Measurements from ENCODE around the gene GABRA4.

The GABRA4 gene

DNA sequence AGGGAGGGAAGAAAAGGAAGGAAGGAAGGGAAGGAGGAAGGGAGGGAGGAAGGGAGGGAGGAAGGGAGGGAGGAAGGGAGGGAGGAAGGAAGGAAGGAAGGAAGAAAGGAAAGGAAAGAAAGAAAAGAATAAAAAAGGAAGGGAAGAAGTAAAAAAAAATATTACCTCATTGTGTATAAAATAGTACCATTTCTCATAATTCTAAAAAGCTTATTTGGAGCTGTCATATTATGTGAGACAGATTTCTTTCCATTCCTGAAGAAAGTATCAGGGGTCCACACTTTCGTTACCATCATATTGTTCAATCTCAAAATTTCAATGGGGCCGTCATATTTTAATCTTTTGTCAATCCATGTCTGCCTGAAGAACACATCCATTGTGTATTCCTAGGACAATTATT, 16.1 kb downstream of the GABRA4 start:
- DNase-seq, result no peak

DNA sequence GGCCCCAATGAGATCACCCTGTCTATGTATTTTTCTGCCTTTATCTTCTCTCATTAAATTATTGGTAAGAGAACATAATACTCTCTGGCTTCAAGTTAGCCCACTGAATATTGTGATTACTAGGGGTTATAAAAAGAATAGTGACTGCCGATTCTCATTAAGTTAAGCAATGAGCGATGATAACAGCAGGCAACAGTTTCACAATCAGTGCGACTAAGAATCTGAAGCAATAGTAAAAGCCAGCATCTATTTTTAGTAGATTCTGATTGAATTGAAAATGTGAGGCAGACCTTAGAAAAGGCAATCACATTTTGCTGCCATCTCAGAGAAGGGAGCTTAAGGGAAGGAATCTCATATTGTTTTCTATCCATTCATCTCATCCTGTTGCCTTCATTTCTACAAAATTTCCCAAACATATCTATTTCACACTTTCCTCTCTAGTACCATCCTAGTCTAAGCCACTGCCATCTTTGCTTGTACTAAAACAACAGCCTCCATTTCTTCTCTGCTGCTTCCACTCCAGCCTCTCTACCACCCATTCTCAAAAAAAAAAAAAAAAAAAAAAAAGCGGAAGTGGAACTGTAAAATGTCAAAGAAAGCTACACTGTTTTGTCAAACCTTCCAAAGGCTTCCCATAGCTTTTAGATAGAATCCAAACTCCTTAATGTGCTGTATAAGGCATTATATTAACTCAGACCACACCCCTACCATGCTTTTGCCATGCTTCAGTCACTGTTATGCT, 17.4 kb downstream of the GABRA4 start:
- DNase-seq, result no peak

DNA sequence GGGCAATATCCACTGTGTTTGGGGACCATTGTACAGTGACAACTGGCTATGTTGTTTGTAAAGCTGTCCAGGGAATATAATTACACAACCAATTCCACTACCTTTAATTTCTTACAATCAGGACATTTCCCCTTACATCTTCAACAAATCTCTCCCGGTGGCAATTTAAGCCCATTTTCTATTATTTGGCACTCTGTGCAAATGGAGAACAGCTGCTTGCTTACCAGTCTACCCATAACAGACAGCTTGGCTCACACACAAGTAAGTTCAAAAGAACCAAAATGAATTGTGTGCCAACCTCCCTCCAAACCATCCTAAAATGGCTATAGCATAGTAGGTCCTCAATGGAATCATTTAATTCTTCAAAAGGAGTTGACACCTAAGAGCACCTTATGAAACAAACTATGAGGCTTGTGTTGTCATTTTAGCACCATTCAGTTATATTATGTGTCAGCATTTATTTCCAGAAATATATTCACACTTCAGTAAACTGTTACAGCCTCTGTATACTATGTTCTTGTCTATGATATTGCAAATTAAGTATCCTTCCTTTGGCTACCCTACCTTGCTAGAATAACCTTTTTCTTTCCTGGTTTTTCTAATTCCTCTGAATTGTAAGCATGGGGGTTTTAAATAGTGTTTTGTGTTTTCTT, 18.4 kb downstream of the GABRA4 start:
- no peak for DNase-seq

DNA sequence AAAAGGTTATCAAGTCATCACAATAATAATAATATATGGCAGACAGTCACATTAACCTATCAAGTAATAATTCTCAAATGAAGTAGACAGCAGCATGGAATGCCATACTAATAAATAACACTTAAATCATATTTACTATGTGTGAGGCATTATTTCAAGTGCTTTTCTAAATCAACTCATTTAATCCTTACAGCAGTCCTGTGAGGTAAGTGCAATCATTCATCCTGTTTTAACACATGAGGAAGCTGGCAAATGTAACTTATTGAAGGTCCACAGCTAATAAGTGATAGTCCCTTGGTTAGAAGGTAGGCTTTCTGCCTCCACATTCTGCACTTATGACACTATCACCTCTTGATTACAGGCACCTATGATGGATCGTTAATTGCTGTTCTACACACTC, 24.5 kb downstream of the GABRA4 start:
- no peak for DNase-seq

DNA sequence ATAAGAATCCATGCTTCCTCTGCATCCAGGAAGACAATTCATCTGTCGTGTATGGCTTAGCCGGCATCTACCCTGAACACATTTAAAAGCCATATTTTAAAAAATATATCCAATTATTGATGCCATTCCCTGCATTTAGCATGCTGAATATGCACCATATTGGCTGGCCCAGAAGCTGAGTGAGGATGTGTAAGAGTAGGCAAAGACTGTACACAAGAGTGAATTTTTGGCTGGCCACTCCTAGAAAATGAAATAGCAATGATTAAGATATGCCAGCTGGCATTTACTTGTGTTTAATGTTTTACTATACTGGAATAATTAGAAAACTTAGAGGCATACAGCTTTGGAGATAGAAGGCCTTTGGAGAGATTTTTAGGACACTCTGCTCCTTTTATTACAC, 25.8 kb downstream of the GABRA4 start:
- no peak for DNase-seq

DNA sequence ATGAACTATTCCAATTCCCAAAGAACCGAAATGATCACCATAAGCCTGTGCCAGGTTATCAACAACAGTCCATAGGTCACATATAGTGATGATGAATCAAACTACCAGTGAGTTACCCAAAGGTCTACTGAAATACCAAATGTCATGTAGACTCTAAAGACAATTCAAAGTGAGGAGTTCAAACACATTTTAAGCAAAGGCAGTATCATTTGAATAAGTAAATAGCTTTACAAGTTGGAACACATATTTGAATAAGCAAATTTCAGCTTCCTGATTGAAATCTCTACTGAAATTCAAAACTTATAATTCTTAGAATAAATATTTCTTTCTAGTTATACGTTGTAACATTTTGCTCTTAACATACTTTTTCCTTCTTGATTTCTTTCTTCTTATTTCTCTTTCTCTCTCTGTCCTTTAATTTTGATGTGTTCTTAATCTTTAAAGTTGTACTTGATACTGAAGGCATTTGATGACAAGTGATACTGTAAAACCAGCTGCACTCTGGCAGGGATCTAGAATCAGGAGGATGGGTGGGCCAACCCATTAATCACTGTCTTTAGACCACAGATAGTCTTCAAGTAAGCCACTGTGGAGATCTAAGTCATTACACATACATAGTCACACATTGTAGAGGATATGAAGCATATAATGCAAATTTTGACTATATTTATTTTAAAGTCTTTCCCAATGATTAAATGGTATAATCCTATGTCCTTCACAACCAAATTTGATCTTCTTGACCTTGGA, 34.5 kb downstream of the GABRA4 start:
- no peak for DNase-seq

DNA sequence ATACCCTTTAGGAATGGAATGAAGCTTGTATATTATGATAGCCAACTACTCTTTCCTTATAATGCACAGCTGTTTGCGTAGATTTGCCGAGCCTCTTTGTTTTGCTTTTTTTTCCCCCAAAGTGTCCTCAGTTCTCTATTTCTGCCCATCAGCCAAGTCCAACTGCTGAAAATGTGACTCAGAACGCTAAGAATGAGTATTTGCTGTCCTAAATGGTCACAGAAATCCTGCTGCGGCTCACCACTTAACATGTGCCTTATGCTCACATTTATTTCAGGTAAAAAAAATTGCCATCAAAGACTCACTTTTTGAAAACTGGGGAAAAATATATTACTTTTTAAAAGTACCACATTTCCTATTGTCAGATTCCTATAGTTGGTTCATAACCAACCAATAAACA, 36.9 kb downstream of the GABRA4 start:
- DNase-seq, result no peak

DNA sequence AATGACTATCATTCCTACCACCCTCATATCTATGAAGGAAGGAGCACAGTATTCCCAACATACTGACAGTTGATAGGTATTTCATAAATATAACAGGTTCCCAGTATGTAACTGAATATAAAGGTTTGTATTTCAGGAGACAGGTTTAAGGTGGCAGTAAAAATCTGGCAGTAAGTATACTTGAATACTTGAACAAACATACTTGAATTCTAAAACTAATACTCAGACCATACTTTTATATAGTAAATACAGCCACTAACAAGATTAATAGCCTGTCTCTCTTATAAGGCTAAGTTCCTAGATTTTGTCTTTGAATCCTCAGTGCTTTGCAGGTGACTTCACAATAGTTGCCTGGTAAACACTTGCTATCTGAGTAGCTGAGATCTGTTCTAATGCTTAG, 37.8 kb downstream of the GABRA4 start:
- no peak for DNase-seq

DNA sequence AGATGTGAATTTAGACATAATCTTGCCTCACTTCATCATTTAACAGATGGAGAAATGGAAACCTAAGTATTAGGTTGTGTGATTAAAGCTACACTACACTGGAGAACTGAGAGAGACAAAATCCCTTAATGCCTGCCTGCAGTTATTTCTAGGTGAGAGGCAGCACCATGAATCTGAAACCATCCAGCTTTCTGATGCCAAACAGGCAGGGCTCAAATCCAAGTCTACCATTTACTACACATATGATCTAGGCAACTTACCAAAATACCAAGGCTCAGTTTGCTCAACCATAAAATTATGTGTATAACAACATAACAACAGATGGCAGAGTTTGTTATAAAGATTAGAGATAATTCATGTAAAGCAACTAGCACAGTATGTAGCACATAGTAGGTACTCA, 38.7 kb downstream of the GABRA4 start:
- no peak for DNase-seq

DNA sequence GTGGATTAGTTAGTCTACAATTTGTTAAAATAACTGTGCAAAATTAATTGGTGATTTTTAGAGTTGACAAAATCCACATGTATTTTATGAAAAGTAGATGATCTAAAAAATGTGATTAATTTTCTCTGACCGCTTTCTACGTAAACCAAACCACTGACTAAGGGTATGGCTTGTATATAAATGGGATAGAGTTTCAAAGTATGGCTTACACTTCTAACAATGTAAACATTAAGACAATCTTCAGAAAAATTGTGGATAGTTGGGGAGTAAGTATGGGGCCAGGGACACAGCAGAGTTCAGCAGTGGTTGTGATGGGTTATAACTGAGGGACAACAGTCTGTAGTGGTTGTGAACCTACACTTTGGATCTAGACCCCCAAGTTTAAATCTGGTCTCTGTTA, 39.8 kb downstream of the GABRA4 start:
- DNase-seq, result no peak

DNA sequence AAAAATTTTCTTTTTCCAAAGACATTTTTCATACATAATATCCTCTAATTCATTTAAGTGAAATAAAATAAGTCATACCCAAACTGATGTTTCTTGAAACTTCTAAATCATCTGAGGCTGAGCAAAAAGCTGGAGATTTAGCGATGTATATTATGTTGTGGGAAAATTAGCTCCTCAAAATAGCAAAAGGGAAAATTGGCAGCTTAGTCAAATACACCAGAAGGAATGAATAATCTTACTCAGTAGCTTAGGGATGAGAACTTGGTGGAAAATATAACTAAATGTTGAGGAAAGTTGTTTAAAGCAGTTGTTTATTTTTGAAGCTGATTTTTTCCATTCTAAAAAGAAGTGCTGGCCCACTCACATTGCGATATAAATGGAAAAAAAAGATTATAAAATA, 40.9 kb downstream of the GABRA4 start:
- DNase-seq, result no peak

DNA sequence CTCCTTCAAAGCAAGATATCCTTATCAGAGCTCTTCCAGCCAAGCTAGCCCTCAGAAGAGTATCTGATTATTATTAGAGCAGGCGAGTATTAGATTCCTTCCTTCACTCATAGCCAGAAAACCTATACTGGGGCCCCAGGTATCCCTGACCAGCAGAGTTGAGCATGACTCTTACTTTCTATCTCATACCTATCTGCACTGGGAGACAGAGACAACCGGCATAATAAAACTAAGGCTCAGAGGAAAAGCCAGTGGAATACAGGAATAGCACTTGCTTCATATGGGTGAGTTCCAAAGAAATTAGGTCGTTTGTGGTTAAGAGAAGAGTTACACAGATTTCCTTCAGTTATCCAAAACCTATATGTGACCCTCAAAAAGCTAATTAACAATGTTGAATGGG, 42.6 kb downstream of the GABRA4 start:
- DNase-seq, result no peak

DNA sequence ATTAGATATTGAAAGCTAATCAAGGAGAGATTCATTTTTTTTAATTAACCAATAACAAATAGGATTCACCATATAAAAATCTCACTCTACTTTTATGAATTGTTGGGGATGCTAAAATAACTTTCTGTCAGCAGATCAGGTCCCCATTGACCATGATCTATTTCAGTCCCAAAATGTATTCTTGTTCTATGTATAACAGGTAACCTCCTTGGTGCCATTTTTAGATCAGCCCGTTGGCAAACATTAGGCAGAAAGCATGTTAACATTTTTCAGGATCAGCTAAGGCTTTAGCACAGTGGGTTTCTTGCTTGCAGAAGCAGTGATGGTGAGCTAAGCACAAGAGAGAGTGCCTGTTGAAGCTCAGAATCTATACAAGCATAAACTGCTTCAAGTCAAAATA, 43.6 kb downstream of the GABRA4 start:
- DNase-seq, result no peak

DNA sequence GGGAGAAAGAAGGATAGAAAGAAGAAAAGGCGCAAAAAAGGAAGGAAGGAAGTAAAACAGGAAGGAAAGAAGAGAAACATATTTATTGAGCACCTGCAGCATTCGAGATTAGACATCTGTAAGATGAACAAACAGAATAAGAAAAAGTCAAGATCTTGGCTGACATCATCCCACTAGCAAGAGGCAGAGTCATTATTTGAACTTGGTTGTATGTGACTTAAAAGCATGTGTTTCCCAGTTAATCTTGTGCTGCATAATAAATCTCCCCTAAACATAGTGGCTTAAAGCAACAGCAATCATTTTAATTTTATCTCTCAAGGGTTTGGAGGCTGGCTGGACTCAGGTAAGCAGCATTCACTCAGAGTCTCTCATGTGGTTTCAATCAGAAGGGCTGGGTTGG, 45.8 kb downstream of the GABRA4 start:
- no peak for DNase-seq

DNA sequence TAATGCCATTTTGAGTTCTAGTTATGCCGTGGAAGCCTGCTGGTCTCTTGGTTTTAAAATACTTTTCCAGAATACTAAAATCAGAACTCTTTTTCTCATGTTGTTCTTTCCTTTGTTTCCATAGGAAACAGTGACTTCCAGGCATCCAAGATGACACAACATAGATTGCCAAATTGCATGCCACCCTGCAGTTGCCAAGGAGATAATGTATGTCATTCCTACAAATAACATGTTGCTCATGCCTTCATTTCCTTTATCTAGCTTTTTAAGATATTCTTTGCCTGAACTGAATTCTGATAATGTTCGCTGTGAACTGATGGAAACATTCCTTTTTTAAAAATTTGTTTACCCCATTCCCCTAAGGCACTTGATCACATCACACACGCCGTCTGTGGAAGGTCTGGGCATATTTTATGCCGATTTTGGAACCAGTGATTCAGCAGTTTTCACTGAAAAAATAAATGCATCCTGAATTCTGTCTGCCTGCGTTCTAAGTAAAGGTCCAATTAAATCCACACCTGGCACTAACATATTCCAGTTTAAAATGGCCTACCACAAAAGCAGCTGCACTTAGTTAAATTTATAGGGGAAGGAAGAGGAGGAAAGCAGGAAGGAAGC, 46.4 kb downstream of the GABRA4 start:
- no peak for DNase-seq

DNA sequence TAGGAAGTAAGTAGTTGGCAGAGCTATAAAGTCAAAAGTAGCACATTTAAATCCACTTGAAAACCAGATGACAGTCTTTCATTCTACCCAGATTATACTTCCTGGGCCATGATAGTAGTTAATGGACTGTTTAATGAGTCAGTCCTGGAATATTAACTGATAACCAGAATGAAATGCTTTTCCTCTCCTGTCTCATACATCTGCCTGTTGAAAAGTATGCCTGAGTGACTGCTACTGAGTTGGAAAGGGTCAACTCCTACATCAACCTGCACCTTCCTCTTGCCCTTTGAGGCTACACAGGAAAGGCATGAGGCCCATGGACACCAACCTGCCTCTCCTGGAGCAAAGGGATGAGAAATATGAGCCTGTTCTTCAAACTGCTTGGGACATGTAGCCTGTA, 48.3 kb downstream of the GABRA4 start:
- DNase-seq, result no peak

DNA sequence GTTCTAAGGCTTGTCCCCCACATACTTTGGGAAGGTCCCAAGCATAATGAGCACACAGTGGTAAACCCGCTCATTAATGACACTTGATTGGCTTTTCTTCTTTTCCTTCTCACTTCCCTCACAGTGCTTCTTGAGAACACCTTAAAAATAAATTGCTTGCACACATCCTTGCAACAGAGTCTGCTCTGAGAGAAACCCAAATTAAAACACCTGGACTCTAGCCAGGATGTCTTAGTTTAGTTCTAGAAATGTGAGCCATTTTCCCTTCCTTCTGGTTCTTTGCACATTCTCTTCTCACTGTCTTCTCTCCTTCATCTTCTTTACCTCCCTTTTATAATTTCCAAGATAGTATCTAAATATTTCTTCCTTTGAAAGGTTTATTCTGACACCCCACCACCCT, 49.0 kb downstream of the GABRA4 start:
- DNase-seq, result no peak

DNA sequence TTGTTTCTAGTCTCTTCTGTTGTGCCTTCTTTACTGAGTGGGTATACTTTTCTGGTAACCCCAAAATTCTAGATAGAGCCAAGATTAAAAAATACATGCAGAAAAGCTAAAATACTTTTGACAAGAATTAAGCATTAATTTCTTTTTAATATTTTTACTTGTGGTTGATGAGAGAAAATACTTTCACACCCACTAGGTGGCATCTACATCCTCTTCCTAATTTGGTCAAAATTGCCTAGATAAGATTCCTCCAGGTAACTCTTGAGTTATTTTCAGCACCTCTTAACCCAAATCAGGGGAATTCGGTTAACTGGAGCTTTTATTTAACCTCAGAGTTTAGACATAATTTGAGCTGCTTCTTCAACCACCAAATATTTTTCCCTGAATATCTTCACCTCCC, 55.9 kb downstream of the GABRA4 start:
- DNase-seq, result no peak

DNA sequence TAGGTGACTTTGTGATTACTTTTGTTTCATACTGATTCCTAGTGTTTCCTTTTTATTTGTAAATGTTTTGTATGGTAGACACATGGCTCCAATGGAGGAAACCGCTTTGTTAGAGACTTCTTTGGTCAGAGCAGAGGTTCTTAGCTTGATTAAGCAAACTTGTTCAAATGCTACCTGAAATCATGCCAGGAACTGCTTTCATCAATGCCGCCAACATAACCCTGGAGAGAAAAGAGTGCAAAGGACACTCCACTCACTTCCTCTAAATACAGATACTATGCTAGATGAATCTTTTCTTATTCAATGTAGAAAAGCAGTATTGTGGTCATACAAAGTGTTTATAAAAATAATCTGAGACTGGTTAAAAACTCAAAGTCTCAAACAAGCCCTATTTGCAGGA, 58.7 kb downstream of the GABRA4 start:
- DNase-seq, result no peak

DNA sequence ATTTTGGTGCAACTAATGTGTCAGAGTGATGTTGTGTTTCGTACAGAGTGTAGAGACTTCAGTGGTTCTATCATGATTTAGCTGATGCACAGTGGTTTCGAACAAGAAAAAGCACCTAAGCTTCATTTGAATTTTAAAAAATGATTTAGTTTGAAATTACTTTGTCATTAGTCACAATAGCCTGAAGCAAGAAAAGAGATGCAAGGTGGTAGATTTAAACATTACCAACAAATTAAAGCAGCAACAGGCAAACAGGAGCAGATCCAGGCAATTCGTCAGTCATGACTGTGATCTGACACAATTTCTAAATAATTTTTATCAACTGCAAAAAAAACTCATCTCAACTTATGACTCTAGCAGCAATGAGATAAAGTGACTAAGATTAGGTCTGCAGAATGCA, 59.7 kb downstream of the GABRA4 start:
- DNase-seq, result no peak

DNA sequence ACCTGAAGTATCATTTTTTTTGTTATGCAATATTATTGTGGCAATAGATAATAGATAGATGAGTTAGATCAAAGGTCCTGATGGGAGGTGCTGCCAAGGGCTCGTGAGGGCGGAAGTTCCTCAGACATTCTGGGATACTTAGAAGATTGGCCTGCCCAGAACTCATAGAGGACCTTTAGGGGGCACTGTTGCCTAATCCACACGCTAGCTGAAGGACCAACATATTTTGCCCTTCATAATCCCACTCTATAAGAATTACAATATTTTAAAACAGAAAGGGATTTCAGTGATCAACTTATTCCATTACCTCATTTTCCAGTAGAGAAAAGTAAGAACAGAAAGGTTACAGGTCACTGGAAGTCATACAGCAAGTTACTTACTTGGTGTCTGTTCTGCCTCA, 61.4 kb downstream of the GABRA4 start:
- DNase-seq, result no peak

DNA sequence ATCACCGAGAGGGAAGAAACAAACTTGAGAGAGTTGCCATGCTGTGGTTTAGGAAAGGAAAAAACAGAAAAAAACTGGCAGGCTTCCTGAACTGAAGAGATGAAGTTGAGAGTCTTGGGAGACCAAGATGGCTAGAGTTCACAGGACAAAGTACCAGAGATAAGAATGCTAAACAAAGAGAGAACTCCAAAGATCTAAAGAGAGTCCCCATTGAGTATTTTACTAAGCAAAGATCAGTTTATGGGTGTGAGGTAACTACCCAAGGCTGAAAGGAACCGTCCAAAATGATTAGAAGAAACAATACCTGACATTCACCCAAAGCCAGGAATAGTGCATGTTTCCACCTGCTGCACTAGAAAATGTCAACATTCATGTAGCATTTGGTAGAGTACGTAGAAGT, 62.5 kb downstream of the GABRA4 start:
- no peak for DNase-seq

DNA sequence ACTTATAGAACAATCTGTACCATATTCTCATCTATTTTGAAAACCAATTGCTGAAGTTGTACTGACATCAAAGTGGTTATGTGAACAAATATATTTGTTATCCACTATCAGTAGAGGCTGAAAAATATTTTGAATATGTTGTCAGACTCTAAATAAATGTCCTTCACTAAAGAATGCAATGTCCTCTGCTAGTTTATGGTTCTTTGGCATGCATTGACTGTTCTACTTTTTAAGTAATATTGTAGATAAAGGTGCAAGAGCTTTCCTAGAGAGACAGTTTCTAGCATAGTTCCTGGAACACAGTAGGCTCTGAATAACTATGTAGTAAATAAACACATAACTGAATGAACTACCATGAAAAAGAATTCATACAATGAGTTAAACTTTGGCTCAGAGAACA, 66.2 kb downstream of the GABRA4 start:
- DNase-seq, result no peak

Data from NCI-H524 treated with DMSO at 0.1 percent for 48 hours (cell line).